ENCODE results near the gene DCD. TPM values are rescaled to one million over a fixed set of nuclear protein-coding genes. Genes with fewer than 3 reads are reported as not detected.

The DCD gene
- total and polyA plus RNA-seq, 9 of the 15 experiments (the other 6 are each of a cell fraction or from before 2014, with no cell fraction given): not detected

- DNase-seq (ENCODE audit: extremely low read depth in 1 of 4, low spot score in 3 of 4) (no peak), ATAC-seq (no peak), FAIRE-seq (no peak)
- H3K4me1 ChIP-seq (replicated peaks in 1 of 2; ENCODE audit: control insufficient read depth in 2 of 2, insufficient read depth in 2 of 2, low read length in 2 of 2): no peaks in the 10 kb centered on the region
- H3K9me1 ChIP-seq (ENCODE audit: control insufficient read depth, insufficient read depth, low read length): no peaks in the 10 kb centered on the region
- ChIA-PET POLR2A (interaction anchor here (0.7 kb wide), 1 partner anchor 973 kb away, joined by 3 read pairs; no protein-coding TSS in a partner anchor), CTCF (ENCODE audit: low intra/inter-chr PET ratio) (no interaction called here)
- in situ Hi-C loops (cut with MboI) (no loop called here), intact Hi-C loops (cut with micrococcal nuclease) (no loop called here)
- no peak overlapping the region for H3K4me3 ChIP-seq
- peaks cover 13 to 14% of the 10 kb centered on the region in 2 experiments; a peak in 3 of 5 replicates for H3K27me3 ChIP-seq (ENCODE audit: control insufficient read depth in 2 of 2, insufficient read depth in 2 of 2, low read length in 2 of 2)
- no TSS peak for BruUV-seq (replicated peaks)
- H2AFZ ChIP-seq (ENCODE audit: low read depth, low read length): no peak overlapping the region
- WGBS (ENCODE audit: insufficient coverage, low coverage, missing lambda C conversion rate): 0% methylated on average over 2 of the region's 2 CpGs
- no peak overlapping the region for H3K9ac ChIP-seq (ENCODE audit: insufficient read depth in 1 of 2, low read depth in 2 of 2, low read length in 2 of 2)
- no peaks in the 10 kb centered on the region for H3K9me3 ChIP-seq (replicated peaks; ENCODE audit: control insufficient read depth, insufficient read depth, low read depth, low read length)
- no peak overlapping the region for H3K27ac ChIP-seq (ENCODE audit: extremely low read depth, low read depth, low read length)
- no peaks in the 10 kb centered on the region for H3K36me3 ChIP-seq (ENCODE audit: control insufficient read depth, insufficient read depth, low read length)
- H4K20me1 ChIP-seq (replicated peaks; ENCODE audit: control insufficient read depth, insufficient read depth, low read length): 0 out of 2 replicates have a peak, but pooled peaks cover 2% of the 10 kb centered on the region
- no peak overlapping the region for H3K4me2 ChIP-seq (ENCODE audit: insufficient read depth, low read length)
- no peaks in the 10 kb centered on the region for H3K79me2 ChIP-seq (ENCODE audit: control insufficient read depth, insufficient read depth, low read length)
- no peak for TF ChIP-seq ZBED1 (IDR thresholded peaks at IDR 0.05)
- TF ChIP-seq CEBPZ (IDR thresholded peaks at IDR 0.05; ENCODE audit: borderline replicate concordance, low read depth, low read length): no peak
- TF ChIP-seq CHAMP1 (IDR thresholded peaks at IDR 0.05): no peak
- TF ChIP-seq PREB (CRISPR knock-in tag; IDR thresholded peaks at IDR 0.05): no peak
- no peak for TF ChIP-seq FOXJ3 (CRISPR knock-in tag; IDR thresholded peaks at IDR 0.05)
- no peak for TF ChIP-seq CEBPG (CRISPR knock-in tag; IDR thresholded peaks at IDR 0.05)
- TF ChIP-seq CEBPG (tag; conservative IDR thresholded peaks at IDR 0.05 in 1 of 2, IDR thresholded peaks at IDR 0.05 in 1 of 2): no peak
- TF ChIP-seq HDAC2 (IDR thresholded peaks at IDR 0.05): no peak
- TF ChIP-seq ZNF395 (CRISPR knock-in tag; IDR thresholded peaks at IDR 0.05): no peak
- TF ChIP-seq EHMT2 (IDR thresholded peaks at IDR 0.05): no peak
- no peak for TF ChIP-seq ZNF695 (CRISPR knock-in tag; IDR thresholded peaks at IDR 0.05)
- TF ChIP-seq ZNF699 (CRISPR knock-in tag; IDR thresholded peaks at IDR 0.05; ENCODE audit: insufficient replicate concordance): no peak
- TF ChIP-seq ZBTB33 (CRISPR knock-in tag; IDR thresholded peaks at IDR 0.05): no peak
These were observed 12.9 kb upstream of the DCD start for GRCh38 chr12:54661048-54661447.
